HEK293T (cell line): Measurements from ENCODE around the gene ITSN2.

ENCODE experiments used
- ARNT ChIP-seq: fragments of 450-650 bp; IDR thresholded peaks from 2 replicates; pipeline ENCODE4 v1.6.1; 2017; ENCODE audit warnings: mild to moderate bottlenecking
- BHLHE40 ChIP-seq: fragments of 450-650 bp; IDR thresholded peaks from 2 replicates; pipeline ENCODE4 v1.6.1; 2016; ENCODE audit warnings: mild to moderate bottlenecking, moderate library complexity, borderline replicate concordance
- CTBP1 ChIP-seq: fragments of 450-650 bp; IDR thresholded peaks from 2 replicates; pipeline ENCODE4 v1.6.1; 2016; ENCODE audit warnings: borderline replicate concordance
- ELF4 ChIP-seq: fragments of 450-650 bp; IDR thresholded peaks from 2 replicates; pipeline ENCODE4 v1.6.1; 2017; ENCODE audit warnings: antibody characterized with exemption
- FOXA1 ChIP-seq: fragments of 450-650 bp; IDR thresholded peaks from 2 replicates; pipeline ENCODE4 v1.6.1; 2016; ENCODE audit warnings: mild to moderate bottlenecking
- FOXM1 ChIP-seq: fragments of 450-650 bp; IDR thresholded peaks from 2 replicates; pipeline ENCODE4 v1.6.1; 2017; ENCODE audit warnings: mild to moderate bottlenecking, borderline replicate concordance
- HDGF ChIP-seq: fragments of 450-650 bp; IDR thresholded peaks from 2 replicates; pipeline ENCODE4 v1.6.1; 2017; ENCODE audit warnings: antibody characterized with exemption, borderline replicate concordance
- L3MBTL2 ChIP-seq: fragments of 450-650 bp; conservative IDR thresholded peaks from 2 replicates; pipeline ENCODE4 v1.6.1; 2016; ENCODE audit warnings: mild to moderate bottlenecking
- NFRKB ChIP-seq: fragments of 450-650 bp; IDR thresholded peaks from 2 replicates; pipeline ENCODE4 v1.6.1; 2016; ENCODE audit warnings: mild to moderate bottlenecking, moderate library complexity
- SP1 ChIP-seq: fragments of 450-650 bp; IDR thresholded peaks from 2 replicates; pipeline ENCODE4 v1.6.1; 2017
- SUZ12 ChIP-seq: fragments of 450-650 bp; IDR thresholded peaks from 2 replicates; pipeline ENCODE4 v1.6.1; 2016; ENCODE audit warnings: mild to moderate bottlenecking
- TARDBP ChIP-seq: fragments of 450-650 bp; IDR thresholded peaks from 2 replicates; pipeline ENCODE4 v1.6.1; 2016
- ZNF384 ChIP-seq: fragments of 450-650 bp; IDR thresholded peaks from 2 replicates; pipeline ENCODE4 v1.6.1; 2016
- TF ChIP-seq, protein P1 (sequence below): fragments of 450-650 bp; IDR thresholded peaks from 2 replicates; pipeline ENCODE4 v1.6.1; 2016

DNA sequence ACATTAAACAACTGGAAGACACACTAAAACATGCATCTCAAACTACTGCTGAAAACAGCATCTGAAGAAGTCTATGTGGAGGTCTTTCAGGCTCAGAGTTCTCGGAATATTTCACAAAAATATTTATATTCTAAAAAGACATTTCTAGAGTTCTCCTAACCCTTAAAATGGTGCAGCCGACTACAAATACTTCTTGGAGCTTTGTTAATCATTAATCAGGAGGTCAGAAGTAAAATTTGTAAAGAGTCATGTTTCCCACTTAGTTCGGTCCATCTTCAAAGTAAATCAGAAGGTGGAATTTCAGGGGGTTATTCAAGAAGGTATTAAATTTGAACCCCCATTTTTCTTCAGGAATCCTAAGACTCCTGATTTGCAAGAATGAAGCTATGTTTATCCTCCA lies 112.7 kb downstream of the ITSN2 start:
- TF ChIP-seq TARDBP (no peak), ELF4 (no peak), FOXM1 (no peak), SUZ12 (no peak), SP1 (no peak), ARNT (no peak), BHLHE40 (no peak), FOXA1 (no peak), CTBP1 (no peak), ZNF384 (no peak), HDGF (no peak), L3MBTL2 (no peak), NFRKB (no peak)
- TF ChIP-seq, protein P1, sequence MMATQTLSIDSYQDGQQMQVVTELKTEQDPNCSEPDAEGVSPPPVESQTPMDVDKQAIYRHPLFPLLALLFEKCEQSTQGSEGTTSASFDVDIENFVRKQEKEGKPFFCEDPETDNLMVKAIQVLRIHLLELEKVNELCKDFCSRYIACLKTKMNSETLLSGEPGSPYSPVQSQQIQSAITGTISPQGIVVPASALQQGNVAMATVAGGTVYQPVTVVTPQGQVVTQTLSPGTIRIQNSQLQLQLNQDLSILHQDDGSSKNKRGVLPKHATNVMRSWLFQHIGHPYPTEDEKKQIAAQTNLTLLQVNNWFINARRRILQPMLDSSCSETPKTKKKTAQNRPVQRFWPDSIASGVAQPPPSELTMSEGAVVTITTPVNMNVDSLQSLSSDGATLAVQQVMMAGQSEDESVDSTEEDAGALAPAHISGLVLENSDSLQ = no peak
